SH-SY5Y (cell line): ENCODE measurements around the gene PAPPA2.

Experiments used
- GATA2 ChIP-seq: IDR thresholded peaks from 2 replicates; pipeline ENCODE4 v1.6.1; 2011; ENCODE audit warnings: mild to moderate bottlenecking, low read depth, low read length
- GATA3 ChIP-seq: IDR thresholded peaks from 2 replicates; pipeline ENCODE4 v1.6.1; 2011; ENCODE audit warnings: low read depth, mild to moderate bottlenecking, low read length, moderate library complexity

DNA sequence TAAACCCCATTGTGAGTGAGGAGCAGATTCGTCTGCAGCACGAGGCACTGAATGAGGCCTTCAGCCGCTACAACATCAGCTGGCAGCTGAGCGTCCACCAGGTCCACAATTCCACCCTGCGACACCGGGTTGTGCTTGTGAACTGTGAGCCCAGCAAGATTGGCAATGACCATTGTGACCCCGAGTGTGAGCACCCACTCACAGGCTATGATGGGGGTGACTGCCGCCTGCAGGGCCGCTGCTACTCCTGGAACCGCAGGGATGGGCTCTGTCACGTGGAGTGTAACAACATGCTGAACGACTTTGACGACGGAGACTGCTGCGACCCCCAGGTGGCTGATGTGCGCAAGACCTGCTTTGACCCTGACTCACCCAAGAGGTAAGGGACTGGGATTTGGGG, 132.2 kb downstream of the PAPPA2 start:
- TF ChIP-seq GATA2 = no peak
- TF ChIP-seq GATA3 = no peak
